Measurements from ENCODE around the gene PCED1A.

DNA sequence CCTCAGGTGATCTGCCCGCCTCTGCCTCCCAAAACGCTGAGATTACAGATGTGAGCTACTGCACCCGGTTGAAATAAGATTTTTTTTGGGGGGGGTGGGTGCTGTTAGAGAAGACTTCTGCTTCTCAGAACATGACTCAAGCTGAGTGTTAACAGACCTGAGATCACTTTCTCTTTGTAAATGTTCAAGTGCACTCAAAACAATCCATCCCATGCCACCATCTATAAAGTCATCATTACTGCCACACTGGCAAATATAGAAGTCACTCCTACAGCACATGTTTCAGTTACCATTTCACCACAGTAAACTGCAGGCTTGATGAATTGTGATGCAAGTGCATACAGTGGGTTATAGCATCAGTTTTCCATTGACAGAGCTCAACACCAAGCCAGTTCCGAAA lies 9.1 kb upstream of the PCED1A start:
- TF ChIP-seq YY1 (IDR thresholded peaks at IDR 0.05; ENCODE audit: insufficient read depth, insufficient read length) (no peak), SUZ12 (IDR thresholded peaks at IDR 0.05; ENCODE audit: extremely low read depth, insufficient read depth, insufficient read length) (no peak)

All from NT2/D1 (cell line).